HepG2 (cell line): ENCODE results near the gene FHL1. TPM values are rescaled to one million over a fixed set of nuclear protein-coding genes. Genes with fewer than 3 reads are reported as not detected.

Experiments
- ATAC-seq: fragments of 200-7000 bp; cut with Tn5 transposase; 3 replicates; pipeline ENCODE4 v1.9.1; 2020; ENCODE audit warnings: mild to moderate bottlenecking, moderate library complexity
- BruUV-seq: library from RNA; stranded (reverse); fragments of 400-500 nt; replicated peaks from 2 replicates; lab custom pipeline; 2021; lab: Mats Ljungman, UMichigan
- CTCF ChIA-PET: fragments of 300-600 bp; formaldehyde crosslinking; extraction: SDS; loops from one replicate; lab custom pipeline; 2021; ENCODE audit warnings: low total read pairs, inconsistent platforms, low intra/inter-chr PET ratio; lab: Yijun Ruan, JAX
- POLR2A ChIA-PET: fragments of 350-600 bp; sonication (Branson Sonifier 250); formaldehyde crosslinking; loops from one replicate; lab custom pipeline; 2020; ENCODE audit warnings: antibody characterized with exemption, inconsistent platforms; lab: Yijun Ruan, JAX
- DNase-seq: peaks from one replicate; pipeline ENCODE4 v3.0.0-alpha.2; 2015; ENCODE audit warnings: low spot score
- FAIRE-seq: peaks from 3 replicates; lab custom pipeline; 2011; peaks lifted over from hg19 to GRCh38; lab: Jason Lieb, UNC
- H2AFZ ChIP-seq: one replicate; pipeline ENCODE4 v1.6.1; 2011; ENCODE audit warnings: low read length, inconsistent platforms
- H3K27ac ChIP-seq: fragments of 300-600 bp; 3 replicates; pipeline ENCODE4 v1.8.0; 2011; ENCODE audit warnings: mixed run types, mild to moderate bottlenecking, mixed read lengths, low read length, inconsistent platforms; ENCODE audit not compliant: insufficient read depth; ENCODE audit errors: extremely low read length
- H3K27me3 ChIP-seq, 2 experiments: fragments of 200-600 bp in 1 of 2; 2 replicates in 1 of 2; 3 replicates in 1 of 2; pipeline versions ENCODE4 v1.6.0 to v1.8.0; 2011; ENCODE audit warnings: low read length in 2 of 2, mild to moderate bottlenecking in 2 of 2, moderate library complexity in 2 of 2, inconsistent platforms in 1 of 2; ENCODE audit not compliant: insufficient read depth in 2 of 2, control insufficient read depth in 1 of 2
- H3K36me3 ChIP-seq, 2 experiments: fragments of 200-600 bp in 1 of 2; replicated peaks in 1 of 2; 2 replicates in 1 of 2; 3 replicates in 1 of 2; pipeline versions ENCODE4 v1.5.1 to v1.8.0; 2011; ENCODE audit warnings: low read length in 2 of 2, inconsistent platforms in 1 of 2; ENCODE audit not compliant: insufficient read depth in 2 of 2, control insufficient read depth in 1 of 2
- H3K4me1 ChIP-seq: 2 replicates; pipeline ENCODE4 v1.5.1; 2012; ENCODE audit warnings: low read length, inconsistent platforms; ENCODE audit not compliant: insufficient read depth
- H3K4me2 ChIP-seq: 2 replicates; pipeline ENCODE4 v1.6.0; 2011; ENCODE audit warnings: low read depth, low read length, inconsistent platforms
- H3K4me3 ChIP-seq, 3 experiments: fragments of 200-600 bp in 1 of 3; sonication (generic), shearing (Covaris generic) in 1 of 3; replicated peaks in 1 of 3; 2 replicates each; pipeline ENCODE4 v1.5.1; 2011 to 2016; ENCODE audit warnings: low read length in 3 of 3, inconsistent platforms in 2 of 3, low read depth in 2 of 3, mild to moderate bottlenecking in 2 of 3, control low read depth in 1 of 3, mixed read lengths in 1 of 3; ENCODE audit not compliant: insufficient read depth in 1 of 3
- H3K79me2 ChIP-seq: one replicate; pipeline ENCODE4 v1.6.1; 2011; ENCODE audit warnings: low read length, inconsistent platforms; ENCODE audit not compliant: insufficient read depth
- H3K9ac ChIP-seq: 2 replicates; pipeline ENCODE4 v1.6.0; 2011; ENCODE audit warnings: mild to moderate bottlenecking, low read depth, low read length, inconsistent platforms; ENCODE audit not compliant: insufficient read depth
- H3K9me3 ChIP-seq: 2 replicates; pipeline ENCODE4 v1.5.1; 2012; ENCODE audit warnings: mild to moderate bottlenecking, low read length
- H4K20me1 ChIP-seq: 2 replicates; pipeline ENCODE4 v1.6.0; 2011; ENCODE audit warnings: inconsistent platforms, mild to moderate bottlenecking, low read length, moderate library complexity; ENCODE audit not compliant: insufficient read depth
- AKAP8 ChIP-seq: sonication (generic); formaldehyde crosslinking; IDR thresholded peaks from 2 replicates; pipeline ENCODE4 v1.5.1; 2020; ENCODE audit warnings: mild to moderate bottlenecking, missing genetic modification reagents
- FOSL2 ChIP-seq: sonication (generic); formaldehyde crosslinking; IDR thresholded peaks from 2 replicates; pipeline ENCODE4 v1.4.0; 2020; ENCODE audit warnings: missing genetic modification reagents
- FOXJ3 ChIP-seq: sonication (generic); formaldehyde crosslinking; IDR thresholded peaks from 2 replicates; pipeline ENCODE4 v1.4.0; 2020; ENCODE audit warnings: missing genetic modification reagents, mild to moderate bottlenecking, borderline replicate concordance
- MTA3 ChIP-seq: sonication (generic); formaldehyde crosslinking; IDR thresholded peaks from 2 replicates; pipeline ENCODE4 v1.4.0; 2020; ENCODE audit warnings: missing genetic modification reagents
- SP140L ChIP-seq: sonication (generic); formaldehyde crosslinking; IDR thresholded peaks from 2 replicates; pipeline ENCODE4 v1.4.0; 2020; ENCODE audit warnings: missing genetic modification reagents, borderline replicate concordance
- TCF7 ChIP-seq: sonication (generic); IDR thresholded peaks from 2 replicates; pipeline ENCODE4 v1.6.1; 2016; ENCODE audit warnings: antibody characterized with exemption, low read depth
- ZBTB26 ChIP-seq: IDR thresholded peaks from 2 replicates; pipeline ENCODE4 v1.6.1; 2016; ENCODE audit warnings: missing compliant biosample characterization, missing genetic modification reagents, borderline replicate concordance
- ZBTB46 ChIP-seq: sonication (generic); formaldehyde crosslinking; IDR thresholded peaks from 2 replicates; pipeline ENCODE4 v1.4.0; 2020; ENCODE audit warnings: mild to moderate bottlenecking, missing genetic modification reagents, borderline replicate concordance
- ZC3H13 ChIP-seq: sonication (generic); formaldehyde crosslinking; IDR thresholded peaks from 2 replicates; pipeline ENCODE4 v1.8.1; 2023; ENCODE audit warnings: mild to moderate bottlenecking, missing genetic modification reagents, moderate library complexity
- ZNF235 ChIP-seq: sonication (generic); formaldehyde crosslinking; IDR thresholded peaks from 2 replicates; pipeline ENCODE4 v1.8.1; 2023; ENCODE audit warnings: mild to moderate bottlenecking, missing genetic modification reagents, borderline replicate concordance
- WGBS: methylation state at CpG from one replicate; pipeline ENCODE4 v1.1.6; 2017; ENCODE audit warnings: low lambda C conversion rate; 5-methylcytosine and 5-hydroxymethylcytosine counted together
- in situ Hi-C: cut with HindIII; loops from 2 replicates; pipeline ENCODE4 v1.10.0; 2017; ENCODE audit warnings: low pct_unique_long_range_greater_than_20kb; ENCODE audit not compliant: extremely low pct_ligation_motif_present
- intact Hi-C: fragments of 100-400 bp; cut with micrococcal nuclease; formaldehyde crosslinking; loops from one replicate; pipeline ENCODE4 v1.10.0; 2022; ENCODE audit not compliant: unreplicated experiment
- polyA plus RNA-seq, 8 experiments: library from polyadenylated mRNA; depleted of rRNA in 3 of 8; stranded (reverse) in 7 of 8; unstranded in 1 of 8; fragments of >200 nt; fragmentation: Illumina TruSeq in 4 of 8; extraction: Trizol in 4 of 8; gene quantifications; 2 replicates each; pipeline versions ENCODE4 v1.2.1 to v1.2.3, GENCODE V29; 2011 to 2016; ENCODE audit warnings: low read depth in 4 of 8, missing spikeins in 1 of 8, mixed read lengths in 1 of 8; ENCODE audit not compliant: insufficient read depth in 1 of 8
- total RNA-seq, 5 experiments: library from RNA; depleted of rRNA; stranded (reverse); fragments of >200 nt; fragmentation: Illumina TruSeq; extraction: Trizol; gene quantifications; 2 replicates each; pipeline ENCODE4 v1.2.3, GENCODE V29; 2016; ENCODE audit warnings: low read depth in 1 of 5
- TF ChIP-seq, protein P1 (sequence below): sonication (generic); formaldehyde crosslinking; IDR thresholded peaks from 2 replicates; pipeline ENCODE4 v1.4.0; 2020; ENCODE audit warnings: missing genetic modification reagents

The FHL1 gene
- total and polyA plus RNA-seq, 2 of the 13 experiments (the other 11 are each of a cell fraction or from before 2014, with no cell fraction given), result 0.33 TPM; not detected in 1

GRCh38 chrX:136209016-136209738 is 61.8 kb downstream of the FHL1 start (continued):
- TF ChIP-seq ZBTB26 (CRISPR knock-in tag), result no peak
- no peak for TF ChIP-seq ZC3H13
- TF ChIP-seq, all 625 proteins: peak for 3

- H3K4me3 ChIP-seq, result no peak overlapping the region
- intact Hi-C loops, result loop anchor here (5.0 kb wide), 1 partner anchor 182 kb away; no protein-coding TSS in a partner anchor
- in situ Hi-C loops, result no loop called here
- WGBS, result 29% methylated on average over 7 of the region's 9 CpGs
- H2AFZ ChIP-seq, result no peak overlapping the region
- H4K20me1 ChIP-seq, result no peaks in the 10 kb centered on the region
- BruUV-seq, result no TSS peak
- ATAC-seq (no peak), FAIRE-seq (no peak), DNase-seq (no peak)
- TF ChIP-seq AKAP8 (CRISPR knock-in tag) (no peak), SP140L (CRISPR knock-in tag) (no peak), FOXJ3 (CRISPR knock-in tag) (no peak), ZBTB46 (CRISPR knock-in tag) (no peak), FOSL2 (CRISPR knock-in tag) (no peak), TCF7 (no peak), MTA3 (CRISPR knock-in tag) (no peak), ZNF235 (CRISPR knock-in tag) (no peak)
- TF ChIP-seq, protein P1, sequence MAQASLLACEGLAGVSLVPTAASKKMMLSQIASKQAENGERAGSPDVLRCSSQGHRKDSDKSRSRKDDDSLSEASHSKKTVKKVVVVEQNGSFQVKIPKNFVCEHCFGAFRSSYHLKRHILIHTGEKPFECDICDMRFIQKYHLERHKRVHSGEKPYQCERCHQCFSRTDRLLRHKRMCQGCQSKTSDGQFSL (CRISPR knock-in tag), result no peak
- H3K36me3 ChIP-seq, result no peaks in the 10 kb centered on the region
- H3K9me3 ChIP-seq, result no peaks in the 10 kb centered on the region
- H3K4me2 ChIP-seq, result no peak overlapping the region
- no peak overlapping the region for H3K27ac ChIP-seq
- ChIA-PET CTCF (interaction anchor here (1.9 kb wide), 1 partner anchor 181 kb away, joined by 12 read pairs; no protein-coding TSS in a partner anchor), POLR2A (no interaction called here)
- H3K9ac ChIP-seq, result no peak overlapping the region
- H3K27me3 ChIP-seq, result no peaks in the 10 kb centered on the region; a peak in 1 of 5 replicates
- no peaks in the 10 kb centered on the region for H3K79me2 ChIP-seq
- no peaks in the 10 kb centered on the region for H3K4me1 ChIP-seq
Measured at GRCh38 chrX:136209751-136210150, 62.4 kb downstream of the FHL1 start.
